HG03066 (cell line): Measurements from ENCODE around the gene ESPNL.
"Not testable (repeated sequence)": the region's sequence is repeated elsewhere in the genome, so short reads cannot be mapped to it uniquely, and the experiment has no call there.

Experiments used
- ATAC-seq: cut with Tn5 transposase; IDR thresholded peaks from one replicate; pipeline ENCODE4 v1.9.1; 2021; ENCODE audit warnings: low read depth; ENCODE audit not compliant: unreplicated experiment

Gene ESPNL

GRCh38 chr2:238108423-238109183 is 8.5 kb downstream of the ESPNL start:
- peak; percentile 69 for ATAC-seq

GRCh38 chr2:238113611-238114010 is 13.5 kb downstream of the ESPNL start:
- no peak for ATAC-seq

GRCh38 chr2:238114331-238114841 is 14.2 kb downstream of the ESPNL start:
- ATAC-seq, result no peak

GRCh38 chr2:238114851-238115660 is 14.9 kb downstream of the ESPNL start:
- no peak for ATAC-seq

GRCh38 chr2:238115709-238116108 is 15.6 kb downstream of the ESPNL start:
- ATAC-seq, result not testable (repeated sequence)

- ATAC-seq, result no peak
Observed at GRCh38 chr2:238116298-238117198, 16.4 kb downstream of the ESPNL start.

- ATAC-seq, result no peak
Observed at GRCh38 chr2:238117199-238118154, 17.3 kb downstream of the ESPNL start.

GRCh38 chr2:238119756-238120462 is 19.8 kb downstream of the ESPNL start:
- no peak for ATAC-seq

- no peak for ATAC-seq
Observed at GRCh38 chr2:238120463-238121298, 20.5 kb downstream of the ESPNL start.

GRCh38 chr2:238121511-238122286 is 21.6 kb downstream of the ESPNL start:
- no peak for ATAC-seq

GRCh38 chr2:238122287-238123217 is 22.4 kb downstream of the ESPNL start:
- no peak for ATAC-seq

- ATAC-seq, result no peak
Observed at GRCh38 chr2:238123218-238123971, 23.3 kb downstream of the ESPNL start.

GRCh38 chr2:238123991-238124470 is 23.9 kb downstream of the ESPNL start:
- ATAC-seq, result no peak

GRCh38 chr2:238124488-238125126 is 24.5 kb downstream of the ESPNL start:
- no peak for ATAC-seq
